ENCODE results near the gene TBX1. TPM values are rescaled to one million over a fixed set of nuclear protein-coding genes. Genes with fewer than 3 reads are reported as not detected.
"Not testable (repeated sequence)": the region's sequence is repeated elsewhere in the genome, so short reads cannot be mapped to it uniquely, and the experiment has no call there.

The TBX1 gene
- total RNA-seq, 1 donor, result not detected

GRCh38 chr22:19723232-19723982, 37.2 kb upstream of the TBX1 start, which contains the start of gene GP1BB:
Gene GP1BB, plus strand, starts transcription at chr22:19723539. Its CDS starts 31 bp downstream, at chr22:19723570.
- peaks cover 9% of the 10 kb centered on the region for H4K20me1 ChIP-seq (ENCODE audit: insufficient read depth, low read length)
- H2AFZ ChIP-seq (ENCODE audit: low read length), result no peak within 1 kb of the TSS
- no peak within 1 kb of the TSS for H3K4me3 ChIP-seq (ENCODE audit: insufficient read depth, low read length)
- H3K4me1 ChIP-seq (ENCODE audit: insufficient read depth, low read length), result no peaks in the 10 kb centered on the region
- H3K9me3 ChIP-seq (ENCODE audit: low read depth, low read length), result no peaks in the 10 kb centered on the region
- TF ChIP-seq CTCF (IDR thresholded peaks at IDR 0.05; ENCODE audit: extremely low read depth, low read depth, low read length), result no peak
- H3K79me2 ChIP-seq (ENCODE audit: insufficient read depth, low read length), result no peaks in the 10 kb centered on the region
- DNase-seq (ENCODE audit: insufficient read length, low spot score, missing footprints), result peak; percentile 79
- no peaks in the 10 kb centered on the region for H3K36me3 ChIP-seq (ENCODE audit: insufficient read depth, low read length)
- no peak within 1 kb of the TSS for H3K4me2 ChIP-seq (ENCODE audit: insufficient read depth, low read length)
- H3K27me3 ChIP-seq (ENCODE audit: insufficient read depth, low read length), result no peaks in the 10 kb centered on the region
- H3K27ac ChIP-seq (ENCODE audit: low read depth, low read length), result no peak within 1 kb of the TSS

- no peak overlapping the region for H2AFZ ChIP-seq (ENCODE audit: low read length)
- H3K79me2 ChIP-seq (ENCODE audit: insufficient read depth, low read length), result no peaks in the 10 kb centered on the region
- H3K36me3 ChIP-seq (ENCODE audit: insufficient read depth, low read length), result no peaks in the 10 kb centered on the region
- DNase-seq (ENCODE audit: insufficient read length, low spot score, missing footprints), result peak; percentile 73
- H4K20me1 ChIP-seq (ENCODE audit: insufficient read depth, low read length), result peaks cover 8% of the 10 kb centered on the region
- no peak overlapping the region for H3K4me2 ChIP-seq (ENCODE audit: insufficient read depth, low read length)
- no peaks in the 10 kb centered on the region for H3K27me3 ChIP-seq (ENCODE audit: insufficient read depth, low read length)
- TF ChIP-seq CTCF (IDR thresholded peaks at IDR 0.05; ENCODE audit: extremely low read depth, low read depth, low read length), result no peak
- no peak overlapping the region for H3K4me3 ChIP-seq (ENCODE audit: insufficient read depth, low read length)
- no peak overlapping the region for H3K27ac ChIP-seq (ENCODE audit: low read depth, low read length)
- H3K9me3 ChIP-seq (ENCODE audit: low read depth, low read length), result no peaks in the 10 kb centered on the region
- H3K4me1 ChIP-seq (ENCODE audit: insufficient read depth, low read length), result no peaks in the 10 kb centered on the region
These were observed 36.4 kb upstream of the TBX1 start for GRCh38 chr22:19723983-19724827.

GRCh38 chr22:19724927-19725661, 35.5 kb upstream of the TBX1 start:
- Histone ChIP-seq H3K79me2 (ENCODE audit: insufficient read depth, low read length) (no peaks in the 10 kb centered on the region), H3K4me1 (ENCODE audit: insufficient read depth, low read length) (no peaks in the 10 kb centered on the region), H4K20me1 (ENCODE audit: insufficient read depth, low read length) (no peaks in the 10 kb centered on the region), H3K36me3 (ENCODE audit: insufficient read depth, low read length) (no peaks in the 10 kb centered on the region), H3K9me3 (ENCODE audit: low read depth, low read length) (no peaks in the 10 kb centered on the region), H3K4me3 (ENCODE audit: insufficient read depth, low read length) (no peak overlapping the region), H2AFZ (ENCODE audit: low read length) (no peak overlapping the region), H3K27me3 (ENCODE audit: insufficient read depth, low read length) (no peaks in the 10 kb centered on the region), H3K27ac (ENCODE audit: low read depth, low read length) (no peak overlapping the region), H3K4me2 (ENCODE audit: insufficient read depth, low read length) (no peak overlapping the region)
- DNase-seq (ENCODE audit: insufficient read length, low spot score, missing footprints), result no peak
- no peak for TF ChIP-seq CTCF (IDR thresholded peaks at IDR 0.05; ENCODE audit: extremely low read depth, low read depth, low read length)

GRCh38 chr22:19726064-19726788, 34.4 kb upstream of the TBX1 start:
- H3K79me2 ChIP-seq (ENCODE audit: insufficient read depth, low read length); H3K36me3 ChIP-seq (ENCODE audit: insufficient read depth, low read length); DNase-seq (ENCODE audit: insufficient read length, low spot score, missing footprints); H2AFZ ChIP-seq (ENCODE audit: low read length); H3K27me3 ChIP-seq (ENCODE audit: insufficient read depth, low read length); H4K20me1 ChIP-seq (ENCODE audit: insufficient read depth, low read length); H3K4me3 ChIP-seq (ENCODE audit: insufficient read depth, low read length); H3K4me2 ChIP-seq (ENCODE audit: insufficient read depth, low read length); H3K4me1 ChIP-seq (ENCODE audit: insufficient read depth, low read length); H3K9me3 ChIP-seq (ENCODE audit: low read depth, low read length); H3K27ac ChIP-seq (ENCODE audit: low read depth, low read length): not testable (repeated sequence)
